IPS-NIHi7 (cell line): ENCODE results near the gene CASKIN1.

Source experiments
- DNase-seq: peaks from one replicate; pipeline ENCODE4 v3.0.0; 2012; ENCODE audit warnings: mixed read lengths; ENCODE audit errors: extremely low spot score

The CASKIN1 gene

DNA sequence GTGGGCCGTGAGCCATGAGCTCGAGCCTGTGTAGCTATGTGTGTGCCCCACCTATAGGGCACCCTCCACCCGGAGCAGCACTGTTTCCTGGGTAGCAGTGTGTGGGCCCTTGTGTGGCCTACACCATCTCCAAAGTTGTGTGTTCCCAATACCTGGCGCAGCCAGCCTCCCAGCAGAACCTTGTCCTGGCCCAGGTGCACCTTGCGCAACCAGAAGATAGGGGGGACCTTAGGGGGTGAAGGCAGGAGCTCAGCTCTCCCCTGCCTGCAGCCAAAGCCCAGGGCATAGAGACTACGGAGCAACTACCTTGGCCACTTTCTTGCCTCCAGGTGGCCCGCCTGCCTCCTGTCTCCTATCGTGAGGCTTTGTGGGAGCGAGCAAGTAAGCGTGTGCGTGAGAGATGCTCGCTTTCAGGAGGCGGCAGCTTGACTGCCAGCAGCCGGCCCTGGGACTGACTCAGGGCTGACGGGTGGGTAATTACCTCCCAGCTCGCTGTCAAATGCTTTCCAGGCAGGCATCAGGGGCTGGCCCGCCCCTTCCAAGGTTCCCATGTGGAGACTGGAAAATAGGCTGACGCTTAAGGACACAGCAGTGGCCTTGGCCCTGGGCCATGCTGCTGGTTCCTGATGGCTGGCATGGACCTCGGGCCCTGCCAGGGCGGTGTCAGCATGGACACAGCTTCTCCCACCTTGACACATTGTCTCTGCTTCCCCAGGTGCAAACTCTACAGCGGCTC is 21.8 kb downstream of the CASKIN1 start:
- DNase-seq = no peak

DNA sequence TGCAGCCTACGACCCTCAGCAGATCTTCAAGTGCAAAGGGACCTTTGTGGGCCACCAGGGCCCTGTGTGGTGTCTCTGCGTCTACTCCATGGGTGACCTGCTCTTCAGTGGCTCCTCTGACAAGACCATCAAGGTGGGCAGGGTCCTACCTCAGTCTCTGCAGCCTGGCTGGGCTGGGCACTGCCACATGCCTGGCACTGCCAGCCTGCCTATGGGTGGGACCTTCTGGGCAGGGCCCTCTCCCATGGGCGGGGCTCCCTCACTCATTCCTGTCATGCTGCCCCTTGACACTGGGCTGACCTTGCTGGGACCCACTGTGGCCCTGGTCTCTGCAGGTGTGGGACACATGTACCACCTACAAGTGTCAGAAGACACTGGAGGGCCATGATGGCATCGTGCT is 22.5 kb downstream of the CASKIN1 start:
- DNase-seq = no peak

- no peak for DNase-seq
These were observed 23.0 kb downstream of the CASKIN1 start for GRCh38 chr16:2173366-2173765.

DNA sequence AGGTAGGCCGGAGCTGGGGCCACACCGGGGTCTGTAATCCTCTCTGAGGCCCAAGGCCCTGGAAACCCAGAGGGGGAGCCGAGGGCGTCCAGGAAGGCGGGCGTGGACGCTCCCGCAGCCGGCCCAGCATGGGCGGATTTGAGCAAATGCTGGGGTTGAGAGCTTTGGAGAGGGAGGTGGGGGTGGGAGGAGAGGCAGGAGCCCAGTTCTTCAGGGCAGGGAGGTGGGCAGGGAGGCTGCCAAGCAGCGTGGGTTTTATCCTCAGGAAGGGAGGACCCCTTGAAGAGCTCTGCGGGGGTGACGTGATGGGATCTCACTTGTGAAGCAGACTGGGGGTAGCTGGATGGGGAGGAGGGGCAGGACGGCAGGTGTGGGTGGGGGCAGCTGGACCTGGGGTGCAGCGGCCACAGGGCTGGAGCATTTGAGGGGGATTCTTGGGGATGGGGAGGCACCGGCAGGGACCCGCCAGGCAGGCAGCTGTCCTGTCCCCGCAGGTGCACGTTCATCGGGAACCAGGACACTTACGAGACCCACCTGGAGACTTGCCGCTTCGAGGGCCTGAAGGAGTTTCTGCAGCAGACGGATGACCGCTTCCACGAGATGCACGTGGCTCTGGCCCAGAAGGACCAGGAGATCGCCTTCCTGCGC is 23.6 kb downstream of the CASKIN1 start:
- no peak for DNase-seq

DNA sequence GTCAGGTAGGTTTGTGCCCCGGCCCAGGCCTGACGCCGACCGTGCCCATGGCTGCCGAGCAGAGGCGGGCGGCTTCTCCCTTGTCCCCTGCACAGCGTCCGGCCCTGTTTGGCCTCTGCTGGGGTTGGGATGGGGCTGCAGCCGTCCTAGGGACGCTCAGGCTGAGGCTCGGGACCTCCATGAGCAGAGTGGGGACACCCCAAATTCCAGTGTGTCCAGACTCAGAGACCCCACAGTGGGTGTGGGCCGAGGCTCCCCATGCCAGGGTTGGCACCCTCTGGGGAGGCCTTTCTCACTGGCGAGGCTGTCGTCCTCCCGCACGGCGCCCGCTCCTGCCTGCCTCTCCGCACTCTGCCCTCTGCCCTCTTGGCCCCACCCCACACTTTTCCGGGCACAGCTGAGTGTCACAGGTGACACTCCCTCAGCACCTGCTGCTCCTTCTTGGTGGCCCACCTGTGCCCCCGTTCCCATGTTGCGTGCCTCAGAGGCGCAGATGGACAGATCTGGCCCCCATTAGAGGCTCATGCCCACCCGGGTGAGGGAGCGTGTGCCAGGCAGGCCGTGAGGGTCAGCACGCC is 24.7 kb downstream of the CASKIN1 start:
- no peak for DNase-seq

DNA sequence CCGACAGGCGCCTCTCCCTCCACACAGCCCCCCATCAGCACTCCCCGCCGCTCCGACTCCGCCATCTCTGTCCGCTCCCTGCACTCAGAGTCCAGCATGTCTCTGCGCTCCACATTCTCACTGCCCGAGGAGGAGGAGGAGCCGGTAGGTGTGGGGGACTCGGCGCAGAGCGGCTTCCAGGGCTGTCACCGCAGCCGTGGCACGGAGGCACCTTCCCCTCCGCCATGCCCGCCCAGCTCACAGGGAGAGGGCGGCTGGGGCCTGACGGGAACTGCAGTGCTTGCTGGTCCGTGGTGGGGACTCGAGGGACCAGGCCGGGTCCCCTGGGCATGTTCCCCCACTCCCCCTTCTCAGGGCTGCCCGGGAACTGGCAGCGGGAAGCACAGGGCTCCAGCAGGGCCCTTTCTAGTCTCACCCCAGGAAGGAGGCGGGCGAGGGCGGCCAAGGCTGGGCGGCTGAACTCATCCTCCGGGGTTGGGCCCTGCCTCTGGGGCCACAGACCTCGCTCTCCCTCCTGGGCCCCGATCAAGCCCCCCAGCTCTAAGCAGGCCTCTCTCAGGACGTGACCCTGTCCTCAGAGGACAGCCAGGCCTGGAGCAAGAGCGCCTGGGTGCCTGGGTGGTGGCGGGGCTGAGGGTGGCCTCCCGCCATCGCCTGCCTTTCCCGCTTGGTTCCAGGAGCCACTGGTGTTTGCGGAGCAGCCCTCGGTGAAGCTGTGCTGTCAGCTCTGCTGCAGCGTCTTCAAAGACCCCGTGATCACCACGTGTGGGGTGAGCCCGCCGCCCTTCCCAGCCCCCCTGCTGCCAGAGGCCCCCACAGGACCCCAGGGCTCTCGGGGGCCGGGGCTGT is 25.6 kb downstream of the CASKIN1 start:
- no peak for DNase-seq

GRCh38 chr16:2170080-2170479 is 26.3 kb downstream of the CASKIN1 start:
- no peak for DNase-seq

- DNase-seq = no peak
These were observed 29.3 kb downstream of the CASKIN1 start for GRCh38 chr16:2167068-2167638.

GRCh38 chr16:2166263-2167067 is 29.9 kb downstream of the CASKIN1 start:
- no peak for DNase-seq

- no peak for DNase-seq
These were observed 30.5 kb downstream of the CASKIN1 start for GRCh38 chr16:2165861-2166260.

DNA sequence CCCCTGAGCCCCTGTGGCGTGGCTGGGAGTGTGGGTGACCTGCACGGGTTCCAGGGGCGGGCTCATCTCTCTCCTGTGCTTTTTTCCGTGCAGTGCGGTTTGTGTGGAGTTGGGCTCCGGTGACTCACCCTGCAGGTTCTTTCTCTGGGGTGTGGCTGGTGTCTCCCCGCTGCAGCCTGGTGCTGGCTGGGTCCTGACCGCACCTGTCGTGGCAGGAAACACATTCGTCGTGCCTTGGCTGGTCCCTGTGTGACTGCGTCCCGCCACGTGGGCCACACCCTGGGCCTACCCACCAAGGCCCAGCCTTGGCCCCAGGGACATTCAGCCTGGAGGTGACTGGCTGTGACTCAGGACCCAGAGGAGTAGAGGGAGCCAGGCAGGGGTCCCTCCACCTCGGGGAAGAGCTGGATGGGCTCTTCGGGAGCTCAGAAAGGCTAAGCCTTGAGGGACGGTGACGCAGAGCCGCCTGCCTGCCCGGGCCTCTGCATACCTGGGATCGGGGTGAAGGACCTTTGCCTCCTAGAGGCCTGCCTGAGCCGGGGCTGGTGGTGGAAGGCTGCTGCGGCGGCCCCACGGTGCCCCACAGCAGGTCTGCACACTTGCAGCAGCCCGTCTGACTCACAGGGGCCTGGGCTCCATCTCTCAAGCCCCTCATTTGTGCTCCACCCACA is 33.1 kb downstream of the CASKIN1 start:
- DNase-seq = no peak

DNA sequence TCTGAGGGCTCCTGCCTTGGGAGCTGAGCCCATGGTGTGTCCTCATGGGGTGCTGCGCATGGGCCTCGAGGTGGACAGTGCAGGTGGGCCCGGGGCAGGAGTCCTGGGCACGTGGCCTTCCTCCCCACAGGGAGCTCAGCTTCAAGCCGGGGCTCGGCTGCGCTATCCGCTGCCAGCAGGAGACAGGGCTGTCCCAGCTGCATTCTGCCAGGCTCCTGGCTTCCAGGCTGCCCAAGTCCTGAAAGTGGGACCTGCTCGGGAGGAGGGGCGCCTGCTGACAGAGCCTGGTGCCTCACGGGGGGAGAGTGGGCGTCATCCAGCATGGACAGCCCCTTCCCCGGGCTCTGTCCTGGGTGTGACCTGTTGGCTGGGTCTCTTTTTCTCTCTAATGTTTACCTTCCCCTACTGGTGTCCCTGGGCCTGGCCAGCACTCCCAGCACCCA is 33.7 kb downstream of the CASKIN1 start:
- DNase-seq = no peak

DNA sequence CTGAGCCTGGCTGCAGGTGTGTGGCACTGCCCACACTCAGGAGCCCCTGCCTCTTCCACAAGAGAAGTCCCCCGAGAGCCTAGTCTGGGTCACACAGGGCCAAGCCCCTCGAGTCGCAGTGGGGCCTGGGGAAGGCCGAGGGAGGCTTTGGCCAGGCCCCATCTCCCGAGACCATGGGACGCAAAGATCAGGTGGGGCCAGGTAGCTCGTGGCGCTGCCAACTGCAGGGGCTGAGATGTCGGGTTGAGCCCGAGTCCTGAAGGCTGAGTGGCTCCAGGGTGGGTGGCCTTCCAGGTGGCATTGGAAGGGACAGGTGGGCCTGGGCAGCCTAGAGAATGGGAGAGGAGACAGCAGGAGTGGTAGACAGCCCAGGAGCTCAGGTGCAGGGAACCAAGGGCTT is 34.5 kb downstream of the CASKIN1 start:
- no peak for DNase-seq

DNA sequence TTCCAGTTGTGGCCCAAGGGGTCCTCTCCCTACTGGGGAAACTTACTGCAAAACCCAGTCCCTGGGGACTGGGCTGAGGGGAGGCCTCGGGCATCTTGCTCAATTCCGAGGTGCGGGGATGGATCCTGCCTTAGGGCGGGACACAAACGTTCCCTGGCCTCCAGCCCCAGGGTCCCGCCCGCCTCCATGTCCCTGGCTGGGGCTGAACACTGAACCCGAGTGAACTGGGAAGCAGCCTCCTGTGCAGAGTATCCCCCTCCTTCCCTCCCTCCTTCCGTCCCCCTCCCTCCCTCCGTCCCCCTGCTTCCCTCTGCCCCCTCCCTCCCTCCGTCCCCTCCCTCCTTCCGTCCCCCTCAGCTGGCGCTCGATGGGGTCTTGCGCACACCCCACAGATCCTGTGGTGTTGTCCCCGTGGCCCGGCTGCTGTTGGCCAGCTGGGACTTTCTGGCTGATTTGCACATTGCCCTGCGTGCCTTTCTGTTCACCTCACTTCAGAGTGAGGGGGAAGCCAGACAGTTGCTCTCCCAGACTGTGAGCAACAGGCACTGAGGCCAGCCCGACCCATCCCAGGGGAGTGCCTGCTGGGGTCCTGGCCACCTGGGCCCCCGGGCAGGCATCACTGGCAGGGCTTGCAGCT is 35.4 kb downstream of the CASKIN1 start:
- DNase-seq = no peak

- DNase-seq = no peak
These were observed 37.1 kb downstream of the CASKIN1 start for GRCh38 chr16:2159175-2159838.

DNA sequence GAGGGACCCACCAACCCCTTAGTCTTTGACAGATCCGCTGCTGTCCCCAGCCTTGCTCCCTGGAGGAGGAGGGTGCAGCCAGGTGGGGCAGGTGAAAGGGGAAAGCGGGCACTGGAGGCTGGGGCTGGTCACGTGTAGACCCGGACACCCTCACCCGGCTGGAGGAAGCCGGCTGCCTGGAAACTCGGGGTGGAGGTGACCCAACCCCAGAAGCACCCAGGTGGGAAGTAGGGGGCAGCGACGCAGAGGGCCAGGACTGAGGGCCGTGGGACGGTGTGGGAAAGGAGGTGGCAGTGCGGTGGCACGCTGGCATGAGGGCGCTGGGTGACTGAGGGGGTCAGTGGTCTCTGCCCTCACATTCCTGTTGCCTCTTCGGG is 38.2 kb downstream of the CASKIN1 start:
- no peak for DNase-seq

- DNase-seq = no peak
These were observed 38.7 kb downstream of the CASKIN1 start for GRCh38 chr16:2157480-2158261.

- no peak for DNase-seq
These were observed 39.6 kb downstream of the CASKIN1 start for GRCh38 chr16:2156849-2157224.
